ENCODE data around the gene SLC4A1AP. TPM values are rescaled to one million over a fixed set of nuclear protein-coding genes. Genes with fewer than 3 reads are reported as not detected.

The SLC4A1AP gene
- total and polyA plus RNA-seq, 2 of the 13 experiments (the other 11 are each of a cell fraction or from before 2014, with no cell fraction given): 15.3 to 44.6 TPM

- peak; percentile 96 for TF ChIP-seq PHF8 (CRISPR knock-in tag; IDR thresholded peaks at IDR 0.05)
- TF ChIP-seq ZNF839 (CRISPR knock-in tag; IDR thresholded peaks at IDR 0.05; ENCODE audit: borderline replicate concordance): peak; percentile 98; the same call in 1 of the 2 replicates
- TF ChIP-seq ZNF335 (CRISPR knock-in tag; IDR thresholded peaks at IDR 0.05): 0 out of 2 replicates have a peak, but pooled peaks have one; percentile 64
- TF ChIP-seq ZBED4 (CRISPR knock-in tag; IDR thresholded peaks at IDR 0.05; ENCODE audit: borderline replicate concordance): peak; percentile 83; the same call in 1 of the 2 replicates
- peak; percentile 37; the same call in 1 of the 2 replicates for TF ChIP-seq HIC2 (CRISPR knock-in tag; IDR thresholded peaks at IDR 0.05; ENCODE audit: low read depth)
- peak in 1 of 2 experiments; percentile 4; a peak in 1 of 4 replicates for TF ChIP-seq MAFK (conservative IDR thresholded peaks at IDR 0.05 in 1 of 2, IDR thresholded peaks at IDR 0.05 in 1 of 2; ENCODE audit: low read length in 2 of 2)
- no peak; the same call in 1 of the 2 replicates for TF ChIP-seq ATF3 (CRISPR knock-in tag; IDR thresholded peaks at IDR 0.05)
- TF ChIP-seq CREM (IDR thresholded peaks at IDR 0.05): peak; percentile 89
- TF ChIP-seq CREM (CRISPR knock-in tag; IDR thresholded peaks at IDR 0.05): no peak
- no peak; the same call in 1 of the 2 replicates for TF ChIP-seq ZNF441 (CRISPR knock-in tag; IDR thresholded peaks at IDR 0.05; ENCODE audit: borderline replicate concordance)
- TF ChIP-seq FOSL2 (CRISPR knock-in tag; IDR thresholded peaks at IDR 0.05): peak; percentile 73
- peak; percentile 90; the same call in 1 of the 2 replicates for TF ChIP-seq RFXAP (CRISPR knock-in tag; IDR thresholded peaks at IDR 0.05; ENCODE audit: borderline replicate concordance)
- TF ChIP-seq ZNF30 (CRISPR knock-in tag; IDR thresholded peaks at IDR 0.05): peak; percentile 57; the same call in 1 of the 2 replicates
- peak; percentile 99 for TF ChIP-seq HDAC1 (CRISPR knock-in tag; IDR thresholded peaks at IDR 0.05)
- TF ChIP-seq JARID2 (CRISPR knock-in tag; IDR thresholded peaks at IDR 0.05; ENCODE audit: insufficient replicate concordance): peak; percentile 43
- TF ChIP-seq ZNF775 (CRISPR knock-in tag; IDR thresholded peaks at IDR 0.05; ENCODE audit: borderline replicate concordance): no peak
- no peak for TF ChIP-seq ZNF34 (CRISPR knock-in tag; IDR thresholded peaks at IDR 0.05; ENCODE audit: borderline replicate concordance)
- peak; percentile 93 for TF ChIP-seq HBP1 (CRISPR knock-in tag; IDR thresholded peaks at IDR 0.05; ENCODE audit: low read depth)
These were observed at the start of gene SLC4A1AP, which contains the start of gene SUPT7L (continued) for GRCh38 chr2:27663285-27664153.

All from HepG2 (cell line).